HG02884 (cell line): Measurements from ENCODE around the gene ANKMY1.

Experiments
- ATAC-seq: cut with Tn5 transposase; IDR thresholded peaks from one replicate; pipeline ENCODE4 v1.9.1; 2021; ENCODE audit warnings: mild to moderate bottlenecking, moderate library complexity; ENCODE audit not compliant: unreplicated experiment

The ANKMY1 gene

DNA sequence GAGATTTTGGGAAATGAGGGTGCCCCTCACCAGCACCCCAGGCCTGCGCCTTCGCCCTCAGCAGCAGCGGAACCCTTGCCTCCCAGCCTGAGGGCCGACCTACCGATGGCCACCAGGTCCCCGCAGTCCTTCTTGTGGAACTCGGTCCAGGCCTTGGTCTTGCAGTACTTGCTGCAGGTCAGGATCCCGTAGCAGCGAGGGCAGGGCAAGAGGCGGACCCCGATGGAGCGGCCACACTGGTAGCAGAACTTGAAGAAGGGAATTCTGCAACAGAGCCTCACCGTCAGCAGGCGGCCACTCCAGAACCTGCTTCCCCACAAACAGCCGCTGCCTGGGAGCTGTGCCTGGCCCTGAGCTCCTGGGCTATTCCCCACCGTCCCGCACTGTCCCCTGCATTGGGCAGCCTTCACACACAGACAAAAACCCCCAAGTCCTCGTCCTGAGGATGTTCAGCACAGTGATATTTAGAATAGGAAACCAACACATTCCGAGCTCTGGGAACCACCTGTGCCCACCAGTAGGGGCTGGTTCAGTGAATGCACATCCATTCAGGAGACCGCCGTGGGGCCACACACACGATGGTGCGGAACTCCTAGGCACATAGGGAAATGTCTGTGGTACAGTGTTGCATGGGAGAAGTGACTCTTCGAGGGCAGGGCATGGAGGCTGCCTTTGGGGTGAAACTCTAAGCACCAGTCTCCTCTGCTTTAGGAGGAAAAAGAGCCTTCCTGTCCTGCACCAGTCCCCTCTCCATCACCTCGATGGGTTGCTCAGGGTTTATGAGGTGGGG, 76.8 kb downstream of the ANKMY1 start:
- no peak for ATAC-seq

DNA sequence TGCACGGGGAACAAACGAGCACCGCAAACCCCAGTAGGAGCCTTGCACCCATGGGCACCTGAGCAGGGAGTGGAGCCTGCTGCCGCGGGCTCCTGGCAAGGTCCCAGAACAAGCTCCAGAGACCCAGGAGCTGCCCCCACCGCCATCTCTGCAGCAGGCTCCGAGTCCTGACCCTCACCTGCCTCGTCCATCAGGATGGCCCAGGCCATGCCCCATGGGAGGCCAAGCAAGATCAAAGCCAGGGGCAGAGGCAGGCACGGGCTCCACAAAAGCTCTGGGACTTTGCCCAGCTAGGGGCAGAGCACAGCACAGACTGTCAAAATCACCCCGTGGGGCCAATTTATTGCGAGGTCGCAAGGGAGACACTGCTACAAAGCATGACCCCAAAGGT, 78.7 kb downstream of the ANKMY1 start:
- ATAC-seq: no peak

DNA sequence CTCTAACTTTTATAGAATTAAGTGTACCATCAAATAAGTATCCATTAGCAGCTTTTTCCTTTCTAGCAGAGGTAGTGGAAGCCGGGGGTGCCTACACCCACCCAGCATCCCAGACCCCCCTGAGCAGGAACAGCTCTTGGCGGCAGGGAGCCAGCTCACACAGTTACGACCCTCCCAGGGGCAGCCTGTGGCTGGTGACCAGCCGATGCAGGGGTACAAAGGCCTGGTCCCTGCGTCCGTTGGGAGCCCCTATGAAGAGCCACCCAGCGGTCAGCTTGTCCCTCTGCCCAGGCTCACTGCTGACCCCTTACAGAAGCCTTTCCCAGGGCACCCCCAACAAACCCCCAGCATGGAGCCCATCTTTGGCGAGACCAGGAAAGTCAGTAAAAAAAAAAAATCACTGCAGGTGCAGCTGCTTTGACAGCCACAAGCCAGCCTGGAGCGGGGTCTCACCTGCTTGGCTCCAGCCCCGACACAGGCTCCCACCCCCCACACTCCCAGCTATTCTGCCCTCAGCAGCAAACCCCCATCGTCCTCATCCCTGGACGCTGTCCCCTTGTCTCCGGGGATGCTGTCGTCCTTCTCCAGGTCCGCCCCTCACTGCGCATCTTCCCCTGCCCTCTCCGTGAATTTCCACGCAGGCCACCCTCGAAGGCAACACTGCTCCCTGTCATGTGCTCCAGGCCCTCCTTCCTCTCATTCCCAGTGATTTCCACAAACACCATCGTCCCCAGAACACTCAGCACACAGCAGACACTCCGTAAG, 79.3 kb downstream of the ANKMY1 start:
- no peak for ATAC-seq

DNA sequence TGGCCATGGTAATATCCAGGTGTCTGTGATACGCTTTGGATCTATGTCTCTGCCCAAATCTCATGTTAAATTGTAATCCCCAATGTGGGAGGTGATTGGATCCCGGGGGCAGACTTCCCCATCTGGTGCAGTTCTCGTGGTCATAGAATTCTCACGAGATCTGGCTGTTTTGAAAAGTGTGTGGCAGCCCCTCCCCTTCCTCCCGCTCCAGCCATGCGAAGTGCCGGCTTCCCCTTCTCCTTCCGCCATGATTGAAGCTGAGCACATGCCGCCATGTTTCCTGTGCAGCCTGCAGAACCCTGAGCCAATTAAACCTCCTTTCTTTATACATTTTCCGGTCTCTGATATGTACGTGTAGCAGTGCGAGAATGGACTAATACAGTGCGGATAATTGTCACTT, 79.9 kb downstream of the ANKMY1 start:
- no peak for ATAC-seq

DNA sequence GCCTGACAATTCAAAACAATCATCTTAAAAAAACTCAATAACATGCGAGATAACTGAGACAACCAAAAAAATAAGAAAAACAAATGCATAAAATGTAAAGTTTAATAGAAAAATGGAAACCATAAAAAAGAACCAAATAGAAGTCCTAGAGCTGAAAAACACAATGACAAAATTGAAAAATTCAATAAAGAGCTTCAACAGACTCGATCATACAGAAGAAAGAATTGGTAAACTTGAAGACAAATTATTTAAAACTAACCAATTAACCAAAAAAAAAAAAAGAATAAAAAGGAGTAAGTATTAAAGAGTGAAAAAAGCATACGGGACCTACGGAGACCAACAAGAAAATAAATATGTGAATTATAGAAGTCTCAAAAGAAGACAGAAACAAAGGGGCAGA, 84.6 kb downstream of the ANKMY1 start:
- no peak for ATAC-seq

DNA sequence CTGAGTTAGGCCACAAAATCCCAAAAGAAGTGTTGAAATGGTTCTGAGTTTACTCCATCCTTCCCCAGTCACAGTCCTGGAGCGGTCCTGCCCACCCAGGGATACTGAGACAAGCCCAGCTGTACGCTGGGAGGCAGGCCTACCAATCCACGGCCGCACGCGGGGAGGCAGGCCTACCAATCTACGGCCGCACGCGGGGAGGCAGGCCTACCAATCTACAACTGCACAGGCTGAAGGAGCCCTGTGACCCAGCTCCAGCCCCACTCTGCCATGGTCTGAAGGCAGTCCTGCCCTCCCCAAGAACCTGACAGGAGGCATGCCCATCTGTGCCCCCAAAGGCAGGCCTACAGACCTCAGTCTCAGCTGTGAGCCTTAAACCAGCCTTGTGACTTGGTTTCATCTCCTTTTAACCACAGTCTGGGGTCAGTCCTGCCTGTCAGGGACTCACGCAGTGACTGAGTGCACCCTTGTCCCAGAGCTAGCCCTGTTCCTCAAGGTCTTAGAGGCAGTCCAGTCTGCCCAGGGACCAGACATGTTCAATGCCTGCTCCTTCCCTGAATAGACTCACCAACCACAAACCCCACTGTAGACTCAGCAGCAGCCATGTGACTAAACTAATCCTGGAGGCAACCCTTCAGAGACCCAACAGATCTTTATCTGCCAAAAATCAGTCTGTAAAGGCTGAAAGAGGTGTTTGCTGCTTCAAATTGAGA, 85.6 kb downstream of the ANKMY1 start:
- no peak for ATAC-seq

DNA sequence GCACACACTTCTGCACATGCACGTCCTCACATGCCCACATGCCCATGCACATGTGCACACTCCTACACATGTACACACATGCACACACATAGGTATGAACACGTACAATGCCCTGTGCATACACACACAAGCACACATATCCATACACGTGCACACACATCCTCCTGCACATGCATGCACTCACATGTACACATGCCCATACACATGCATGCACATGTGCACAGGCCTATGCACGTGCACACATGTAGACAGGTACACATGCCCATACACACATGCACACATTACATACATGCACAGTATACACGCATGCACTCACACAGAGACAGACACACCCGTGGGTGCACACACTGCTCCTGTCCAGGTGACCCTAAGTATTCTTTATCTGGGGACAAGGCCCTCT, 88.0 kb downstream of the ANKMY1 start:
- no peak for ATAC-seq

DNA sequence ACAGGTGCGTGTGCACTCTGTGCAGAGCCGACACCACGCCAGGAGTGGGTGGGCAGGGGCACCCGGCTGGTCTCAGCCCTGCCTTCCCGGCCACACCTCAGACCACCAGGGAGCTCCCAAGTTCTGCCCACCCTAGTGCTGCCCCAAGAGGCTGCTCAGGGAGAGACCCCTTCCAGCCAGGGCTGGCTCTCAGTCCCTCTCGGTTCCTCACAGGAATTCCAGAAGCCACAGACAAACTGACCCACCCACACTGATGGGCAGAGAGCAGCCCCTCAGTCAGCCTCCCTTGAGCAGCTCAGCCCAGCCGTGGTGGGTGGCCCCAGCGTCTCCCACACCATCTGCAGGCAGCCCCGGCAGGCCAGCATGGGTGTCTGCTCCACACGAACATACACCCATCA, 88.5 kb downstream of the ANKMY1 start:
- no peak for ATAC-seq

DNA sequence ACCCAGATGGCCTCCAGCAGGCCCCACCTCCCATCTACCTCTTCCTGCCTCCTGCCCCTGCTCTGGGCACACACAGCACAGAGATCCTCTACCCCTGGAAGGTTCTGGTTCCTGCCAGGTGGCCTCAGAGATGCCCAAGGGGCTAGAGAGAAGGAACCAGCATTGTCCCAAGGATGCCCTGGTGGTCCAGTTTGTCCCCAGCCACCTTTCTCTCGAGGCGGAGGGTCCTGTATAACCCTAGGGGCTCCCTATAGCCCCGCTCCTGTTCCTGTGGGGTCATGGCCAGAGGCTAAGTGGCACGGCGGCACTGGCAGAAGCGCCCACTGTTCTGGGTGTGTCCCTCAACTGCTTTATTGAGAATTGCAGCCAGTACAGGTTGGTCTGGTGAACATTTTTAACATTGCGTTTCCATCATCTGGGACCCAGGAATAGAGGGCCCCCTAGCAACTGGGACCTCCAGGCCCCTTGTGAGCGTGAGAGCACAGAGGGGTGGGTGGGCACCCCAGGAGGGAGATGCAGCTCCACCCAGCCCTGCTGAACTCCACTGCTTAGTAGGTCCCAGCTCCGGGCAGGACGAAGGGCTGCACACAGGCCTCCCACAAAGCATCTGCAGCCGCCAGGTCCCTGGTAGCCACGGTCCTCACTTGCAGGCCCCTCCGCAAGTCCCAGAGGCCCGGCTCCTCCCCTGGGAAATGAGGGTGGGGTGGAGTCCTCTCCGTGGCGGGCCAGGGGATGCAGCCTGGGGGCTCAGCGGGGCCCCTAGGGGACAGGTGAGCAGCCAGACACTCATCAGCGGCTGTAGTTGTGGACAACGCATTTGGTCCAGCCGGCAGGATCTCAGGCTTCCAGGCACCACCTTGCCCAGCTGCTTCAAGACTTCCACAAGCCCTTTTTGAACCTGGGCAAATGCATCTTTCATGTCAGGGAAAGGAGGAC, 89.2 kb downstream of the ANKMY1 start:
- ATAC-seq: no peak

DNA sequence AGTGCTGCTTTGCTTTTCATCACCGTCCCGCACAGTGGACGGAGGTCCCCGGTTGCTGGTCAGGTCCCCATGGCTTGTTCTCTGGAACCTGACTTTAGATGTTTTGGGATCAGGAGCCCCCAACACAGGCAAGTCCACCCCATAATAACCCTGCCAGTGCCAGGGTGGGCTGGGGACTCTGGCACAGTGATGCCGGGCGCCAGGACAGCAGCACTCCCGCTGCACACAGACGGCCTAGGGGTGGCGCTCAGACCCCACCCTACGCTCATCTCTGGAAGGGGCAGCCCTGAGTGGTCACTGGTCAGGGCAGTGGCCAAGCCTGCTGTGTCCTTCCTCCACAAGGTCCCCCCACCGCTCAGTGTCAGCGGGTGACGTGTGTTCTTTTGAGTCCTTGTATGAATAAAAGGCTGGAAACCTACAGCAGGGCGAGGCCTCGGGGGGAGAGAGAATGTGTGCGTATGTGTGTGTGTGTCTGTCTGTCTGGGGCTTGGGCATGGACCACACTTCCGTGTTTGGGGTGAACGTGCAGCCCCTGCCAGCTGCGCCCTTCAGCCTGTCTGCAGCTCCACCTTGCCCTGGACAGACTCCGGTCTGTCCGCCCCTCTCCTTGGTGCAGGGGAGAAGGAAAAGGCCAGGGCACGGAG, 90.0 kb downstream of the ANKMY1 start:
- no peak for ATAC-seq

DNA sequence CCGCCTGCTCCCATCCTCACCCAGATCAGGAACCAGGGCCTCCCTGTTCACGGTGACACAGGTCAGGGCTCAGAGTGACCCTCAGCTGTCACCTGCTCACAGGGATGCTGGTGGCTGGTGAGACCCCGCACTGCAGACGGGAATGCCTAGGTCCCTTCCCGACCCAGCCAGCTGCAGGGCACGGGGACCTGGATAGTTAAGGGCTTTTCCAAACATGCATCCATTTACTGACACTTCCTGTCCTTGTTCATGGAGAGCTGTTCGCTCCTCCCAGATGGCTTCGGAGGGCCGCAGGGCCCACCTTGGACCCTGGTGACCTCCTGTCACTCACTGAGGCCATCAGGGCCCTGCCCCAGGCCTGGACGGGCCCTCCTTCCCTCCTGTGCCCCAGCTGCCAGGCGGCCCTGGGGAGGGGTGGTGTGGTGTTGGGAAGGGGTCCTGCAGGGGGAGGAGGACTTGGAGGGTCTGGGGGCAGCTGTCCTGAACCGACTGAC, 90.6 kb downstream of the ANKMY1 start:
- no peak for ATAC-seq

DNA sequence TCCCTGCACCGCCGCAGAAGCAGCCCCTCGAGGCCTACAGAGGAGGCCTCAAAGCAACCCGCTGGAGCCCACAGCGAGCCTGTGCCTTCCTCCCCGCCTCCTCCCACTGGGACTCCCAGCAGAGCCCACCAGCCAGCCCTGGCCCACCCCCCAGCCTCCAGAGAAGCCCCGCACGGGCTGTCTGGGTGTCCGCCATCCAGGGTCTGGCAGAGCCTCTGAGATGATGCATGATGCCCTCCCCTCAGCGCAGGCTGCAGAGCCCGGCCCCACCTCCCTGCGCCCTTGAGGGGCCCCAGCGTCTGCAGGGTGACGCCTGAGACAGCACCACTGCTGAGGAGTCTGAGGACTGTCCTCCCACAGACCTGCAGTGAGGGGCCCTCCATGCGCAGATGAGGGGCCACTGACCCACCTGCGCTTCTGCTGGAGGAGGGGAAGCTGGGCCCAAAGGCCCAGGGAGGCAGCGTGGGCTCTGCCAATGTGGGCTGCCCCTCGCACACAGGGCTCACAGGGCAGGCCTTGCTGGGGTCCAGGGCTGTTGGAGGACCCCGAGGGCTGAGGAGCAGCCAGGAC, 91.1 kb downstream of the ANKMY1 start:
- no peak for ATAC-seq

DNA sequence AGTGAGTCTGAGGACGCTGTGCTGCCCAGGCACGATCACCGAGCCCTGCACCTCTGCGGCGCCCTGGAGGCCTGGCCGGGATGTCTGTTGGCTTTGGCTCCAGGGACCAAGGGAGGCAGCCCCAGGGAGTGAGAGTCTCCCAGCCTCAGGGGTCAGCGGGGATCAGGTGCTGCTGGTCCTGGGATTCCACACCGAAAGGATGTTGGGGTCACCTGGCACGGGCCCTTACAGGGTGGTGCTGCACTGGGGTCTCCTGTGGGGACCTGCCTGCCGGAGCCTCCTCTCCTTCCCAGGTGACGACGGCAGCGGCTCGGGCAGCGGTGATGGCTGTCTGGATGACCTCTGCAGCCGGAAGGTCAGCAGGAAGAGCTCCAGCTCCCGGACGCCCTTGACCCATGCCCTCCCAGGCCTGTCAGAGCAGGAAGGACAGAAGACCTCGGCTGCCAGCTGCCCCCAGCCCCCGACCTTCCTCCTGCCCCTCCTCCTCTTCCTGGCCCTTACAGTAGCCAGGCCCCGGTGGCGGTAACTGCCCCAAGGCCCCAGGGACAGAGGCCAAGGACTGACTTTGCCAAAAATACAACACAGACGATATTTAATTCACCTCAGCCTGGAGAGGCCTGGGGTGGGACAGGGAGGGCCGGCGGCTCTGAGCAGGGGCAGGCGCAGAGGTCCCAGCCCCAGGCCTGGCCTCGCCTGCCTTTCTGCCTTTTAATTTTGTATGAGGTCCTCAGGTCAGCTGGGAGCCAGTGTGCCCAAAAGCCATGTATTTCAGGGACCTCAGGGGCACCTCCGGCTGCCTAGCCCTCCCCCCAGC, 91.8 kb downstream of the ANKMY1 start:
- no peak for ATAC-seq

DNA sequence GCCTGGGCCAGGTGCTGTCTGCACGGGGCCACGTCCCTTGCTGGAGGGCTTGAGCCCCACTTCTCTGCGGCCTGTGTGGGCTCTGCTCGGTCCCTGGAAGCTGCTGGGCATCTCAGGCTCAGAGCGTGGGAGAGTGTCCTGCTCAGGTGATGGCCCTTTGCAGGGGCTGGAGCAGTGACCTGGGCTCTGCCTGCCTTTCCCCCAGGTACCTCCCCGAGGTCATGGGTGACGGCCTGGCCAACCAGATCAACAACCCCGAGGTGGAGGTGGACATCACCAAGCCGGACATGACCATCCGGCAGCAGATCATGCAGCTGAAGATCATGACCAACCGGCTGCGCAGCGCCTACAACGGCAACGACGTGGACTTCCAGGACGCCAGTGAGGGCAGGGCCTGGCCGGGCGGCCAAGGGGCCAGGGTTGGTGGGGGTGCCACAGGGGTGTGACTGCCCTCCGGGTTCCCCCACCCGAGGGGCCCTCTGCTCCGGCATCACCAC, 92.5 kb downstream of the ANKMY1 start:
- ATAC-seq: no peak

DNA sequence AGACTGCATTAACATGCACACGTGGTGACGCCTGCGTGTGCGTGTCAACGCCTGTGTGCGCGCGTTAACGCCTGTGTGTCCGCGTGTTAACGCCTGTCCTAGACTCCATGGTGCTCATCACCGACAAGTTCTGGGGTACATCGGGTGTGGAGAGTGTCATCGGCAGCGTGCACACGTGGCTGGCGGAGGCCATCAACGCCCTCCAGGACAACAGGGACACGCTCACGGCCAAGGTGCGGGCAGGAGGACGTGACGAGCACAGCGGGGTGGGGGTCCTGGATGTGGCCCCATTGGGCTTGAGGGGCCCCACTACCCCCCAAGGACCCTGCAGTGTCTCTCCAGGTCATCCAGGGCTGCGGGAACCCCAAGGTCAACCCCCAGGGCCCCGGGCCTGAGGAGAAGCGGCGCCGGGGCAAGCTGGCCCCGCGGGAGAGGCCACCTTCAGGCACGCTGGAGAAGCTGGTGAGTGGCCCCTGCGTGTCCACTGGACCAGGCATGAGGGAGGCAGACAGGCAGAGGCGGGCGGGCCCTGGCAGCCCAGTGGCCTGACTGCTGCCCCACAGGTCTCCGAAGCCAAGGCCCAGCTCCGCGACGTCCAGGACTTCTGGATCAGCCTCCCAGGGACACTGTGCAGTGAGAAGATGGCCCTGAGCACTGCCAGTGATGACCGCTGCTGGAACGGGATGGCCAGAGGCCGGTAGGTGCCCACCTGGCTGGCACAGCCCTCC, 93.1 kb downstream of the ANKMY1 start:
- no peak for ATAC-seq

DNA sequence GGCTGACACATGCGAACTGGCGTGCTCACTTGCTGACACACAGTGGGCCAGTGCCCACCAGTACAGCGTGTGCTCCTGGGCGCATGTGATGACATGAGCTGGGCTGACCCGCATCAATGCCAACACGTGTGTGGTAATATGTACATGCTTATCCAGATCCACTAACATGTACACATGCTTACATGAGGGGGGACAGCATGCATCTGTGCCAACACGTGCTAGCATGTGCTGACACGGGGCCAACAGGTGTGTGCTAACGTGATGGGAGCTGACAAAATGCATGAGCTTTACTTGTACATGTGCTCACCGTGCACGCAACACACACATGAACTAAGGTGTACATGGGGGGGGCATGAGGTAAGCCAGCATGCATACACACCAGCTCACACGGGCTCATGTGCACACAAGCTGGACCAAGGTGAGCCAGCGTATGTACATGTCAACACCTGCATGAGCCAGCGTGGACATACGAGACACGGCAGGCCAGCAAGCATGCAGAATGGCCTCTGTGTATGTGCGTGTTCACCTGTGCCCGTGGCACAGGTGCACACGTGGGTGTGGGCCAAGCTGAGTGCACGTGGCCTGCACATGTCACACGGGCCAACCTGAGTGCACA, 93.8 kb downstream of the ANKMY1 start:
- ATAC-seq: no peak

DNA sequence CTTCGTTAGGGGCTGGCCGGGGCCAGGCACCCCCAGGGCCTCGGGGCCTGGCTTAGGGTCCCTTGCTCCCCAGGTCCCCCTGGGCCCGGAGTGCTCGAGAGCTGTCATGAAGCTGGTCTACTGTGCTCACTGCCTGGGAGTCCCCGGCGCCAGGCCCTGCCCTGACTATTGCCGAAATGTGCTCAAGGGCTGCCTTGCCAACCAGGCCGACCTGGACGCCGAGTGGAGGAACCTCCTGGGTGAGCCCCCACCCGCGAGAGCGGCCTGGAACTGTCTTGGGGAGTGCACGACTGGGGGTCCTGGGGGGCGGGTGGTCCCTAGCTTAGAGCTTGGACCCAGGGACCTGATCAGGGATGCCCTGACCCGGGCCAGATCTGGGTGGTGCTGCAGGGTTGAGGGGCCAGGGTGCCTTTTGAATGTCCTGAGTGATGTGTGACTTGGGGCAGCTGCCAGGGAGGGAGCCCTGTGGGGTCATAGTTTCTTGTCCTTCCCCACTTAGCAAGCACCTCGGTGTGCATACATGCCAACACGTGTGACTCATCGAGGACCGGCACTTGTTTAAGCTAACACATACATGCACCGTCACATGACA, 94.4 kb downstream of the ANKMY1 start:
- ATAC-seq: no peak
